Cardiac fibroblast (primary cell): ENCODE measurements around the gene TMIGD3.

Source experiments
- DNase-seq, 2 donors: peaks; one replicate each; pipeline versions ENCODE4 v3.0.0 to v3.0.0-alpha.2; 2010; ENCODE audit warnings: low read depth in 2 of 2
- H3K4me3 ChIP-seq, 2 donors: replicated peaks in 1 of 2; 1 replicate in 1 of 2; 2 replicates in 1 of 2; pipeline ENCODE4 v1.5.1; 2011; ENCODE audit warnings: low read depth in 2 of 2, low read length in 2 of 2, mild to moderate bottlenecking in 2 of 2, moderate library complexity in 1 of 2
- TF ChIP-seq, protein P1 (sequence below): IDR thresholded peaks from one replicate; pipeline ENCODE4 v1.5.1; 2011; ENCODE audit warnings: low read depth, mild to moderate bottlenecking, low read length, inconsistent platforms

TMIGD3 gene

GRCh38 chr1:111507411-111508201 is 4.2 kb upstream of the TMIGD3 start:
- TF ChIP-seq, protein P1, sequence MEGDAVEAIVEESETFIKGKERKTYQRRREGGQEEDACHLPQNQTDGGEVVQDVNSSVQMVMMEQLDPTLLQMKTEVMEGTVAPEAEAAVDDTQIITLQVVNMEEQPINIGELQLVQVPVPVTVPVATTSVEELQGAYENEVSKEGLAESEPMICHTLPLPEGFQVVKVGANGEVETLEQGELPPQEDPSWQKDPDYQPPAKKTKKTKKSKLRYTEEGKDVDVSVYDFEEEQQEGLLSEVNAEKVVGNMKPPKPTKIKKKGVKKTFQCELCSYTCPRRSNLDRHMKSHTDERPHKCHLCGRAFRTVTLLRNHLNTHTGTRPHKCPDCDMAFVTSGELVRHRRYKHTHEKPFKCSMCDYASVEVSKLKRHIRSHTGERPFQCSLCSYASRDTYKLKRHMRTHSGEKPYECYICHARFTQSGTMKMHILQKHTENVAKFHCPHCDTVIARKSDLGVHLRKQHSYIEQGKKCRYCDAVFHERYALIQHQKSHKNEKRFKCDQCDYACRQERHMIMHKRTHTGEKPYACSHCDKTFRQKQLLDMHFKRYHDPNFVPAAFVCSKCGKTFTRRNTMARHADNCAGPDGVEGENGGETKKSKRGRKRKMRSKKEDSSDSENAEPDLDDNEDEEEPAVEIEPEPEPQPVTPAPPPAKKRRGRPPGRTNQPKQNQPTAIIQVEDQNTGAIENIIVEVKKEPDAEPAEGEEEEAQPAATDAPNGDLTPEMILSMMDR = peak; percentile 4
- peak overlapping the region in 1 of 2 donors; percentile 33 for H3K4me3 ChIP-seq

GRCh38 chr1:111506561-111506960 is 3.1 kb upstream of the TMIGD3 start:
- H3K4me3 ChIP-seq = no peak overlapping the region
- TF ChIP-seq, protein P1 = no peak
- no peak for DNase-seq

More at GRCh38 chr1:111507411-111508201, 4.2 kb upstream of the TMIGD3 start:
- peak; percentile 86 to 90 for DNase-seq

- TF ChIP-seq, protein P1 = no peak
- no peak for DNase-seq
- no peak overlapping the region for H3K4me3 ChIP-seq
These were observed 2.2 kb upstream of the TMIGD3 start for GRCh38 chr1:111505641-111506119.

- DNase-seq = no peak
- H3K4me3 ChIP-seq = no peak overlapping the region
- TF ChIP-seq, protein P1 = no peak
These were observed 664 bp upstream of the TMIGD3 start for GRCh38 chr1:111504097-111504496.

GRCh38 chr1:111501645-111502044 is 1.8 kb downstream of the TMIGD3 start:
- TF ChIP-seq, protein P1 = no peak
- no peak for DNase-seq
- no peak overlapping the region for H3K4me3 ChIP-seq

DNA sequence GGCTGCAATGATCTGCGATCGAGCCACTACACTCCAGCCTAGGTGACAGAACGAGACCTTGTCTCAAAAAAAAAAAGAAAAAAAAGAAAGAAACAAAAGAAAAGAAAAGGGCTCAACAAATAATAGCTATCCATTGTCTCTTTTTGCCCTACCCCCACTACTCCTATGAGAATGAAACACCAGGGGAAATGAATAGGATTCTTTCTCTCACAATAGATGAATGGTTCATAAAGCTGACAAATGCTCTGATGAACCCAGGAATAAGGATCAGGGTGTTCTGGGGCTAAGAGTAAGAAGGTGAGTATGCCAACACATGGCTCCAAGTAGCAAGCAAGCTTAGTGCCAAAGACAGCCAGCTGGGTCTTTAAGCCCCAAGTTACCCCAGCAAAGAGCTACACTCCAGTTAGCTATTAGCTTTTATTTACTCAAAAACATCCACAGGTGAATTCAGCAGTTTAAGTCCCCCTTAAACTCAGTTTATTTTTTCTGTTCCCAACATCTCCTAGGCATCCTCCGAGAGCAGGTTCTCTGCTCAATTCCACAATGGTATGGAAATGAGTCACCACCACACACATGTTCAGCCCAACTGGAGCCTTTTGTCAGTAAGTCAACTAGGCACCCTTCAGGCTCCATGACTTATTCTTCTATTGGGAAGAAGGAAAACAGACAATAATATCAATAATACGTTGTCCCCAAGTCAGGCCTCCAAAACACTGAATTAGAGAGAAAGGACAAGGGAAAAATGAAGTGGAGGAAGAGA is 4.2 kb downstream of the TMIGD3 start:
- H3K4me3 ChIP-seq = no peak overlapping the region
- peak in 1 of 2 donors; percentile 55 for DNase-seq
- TF ChIP-seq, protein P1 = no peak
